GM10266 (cell line): ENCODE data around the gene SAP25.

Source experiments
- DNase-seq: peaks from one replicate; pipeline ENCODE4 v3.0.0; 2012; ENCODE audit errors: extremely low spot score
- TF ChIP-seq, protein P1 (sequence below): IDR thresholded peaks from 2 replicates; pipeline ENCODE4 v1.5.1; 2012; ENCODE audit warnings: mild to moderate bottlenecking, low read depth; ENCODE audit not compliant: control insufficient read depth, insufficient read depth; ENCODE audit errors: missing control alignments

Gene SAP25

DNA sequence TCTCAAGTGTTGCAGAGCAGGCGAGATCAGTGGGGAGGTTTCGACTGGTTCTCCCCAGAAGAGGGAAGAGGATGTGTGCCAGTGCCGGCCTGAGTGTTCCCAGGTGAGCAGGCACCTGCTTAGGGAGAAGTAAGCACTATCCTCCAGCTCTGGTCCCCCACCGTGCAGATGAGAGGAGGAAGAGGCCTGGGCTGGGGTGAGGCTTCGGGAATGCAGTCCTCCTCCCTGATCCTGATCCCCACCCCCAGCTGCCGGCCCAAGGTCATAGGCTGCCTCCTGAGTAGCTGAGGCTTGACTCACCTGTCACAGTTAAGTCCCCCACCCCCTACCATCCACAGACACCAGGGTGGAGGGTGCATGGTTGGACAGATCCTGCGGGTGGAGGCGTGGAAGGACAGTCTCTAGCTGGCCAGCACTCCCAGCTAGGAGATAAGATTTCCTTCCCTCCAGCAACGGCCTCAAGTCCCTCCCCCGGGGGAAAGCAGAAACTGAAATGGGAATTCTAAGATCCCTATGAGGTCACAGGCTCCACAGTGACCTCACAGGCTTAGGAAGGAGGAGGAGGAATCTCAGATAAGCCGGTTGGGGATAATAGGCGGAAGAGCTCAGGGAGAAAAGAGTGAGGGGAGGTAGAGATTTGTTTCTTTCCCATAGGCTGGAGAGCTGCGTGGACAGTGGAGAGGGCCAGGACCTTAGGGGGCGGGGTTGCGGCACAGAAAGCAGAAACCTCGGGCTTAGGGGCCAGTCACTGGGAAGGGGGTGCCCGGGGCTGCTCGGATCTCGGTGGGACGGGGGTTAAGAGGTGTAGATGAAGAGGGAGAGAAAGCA, 11.2 kb upstream of the SAP25 start:
- TF ChIP-seq, protein P1, sequence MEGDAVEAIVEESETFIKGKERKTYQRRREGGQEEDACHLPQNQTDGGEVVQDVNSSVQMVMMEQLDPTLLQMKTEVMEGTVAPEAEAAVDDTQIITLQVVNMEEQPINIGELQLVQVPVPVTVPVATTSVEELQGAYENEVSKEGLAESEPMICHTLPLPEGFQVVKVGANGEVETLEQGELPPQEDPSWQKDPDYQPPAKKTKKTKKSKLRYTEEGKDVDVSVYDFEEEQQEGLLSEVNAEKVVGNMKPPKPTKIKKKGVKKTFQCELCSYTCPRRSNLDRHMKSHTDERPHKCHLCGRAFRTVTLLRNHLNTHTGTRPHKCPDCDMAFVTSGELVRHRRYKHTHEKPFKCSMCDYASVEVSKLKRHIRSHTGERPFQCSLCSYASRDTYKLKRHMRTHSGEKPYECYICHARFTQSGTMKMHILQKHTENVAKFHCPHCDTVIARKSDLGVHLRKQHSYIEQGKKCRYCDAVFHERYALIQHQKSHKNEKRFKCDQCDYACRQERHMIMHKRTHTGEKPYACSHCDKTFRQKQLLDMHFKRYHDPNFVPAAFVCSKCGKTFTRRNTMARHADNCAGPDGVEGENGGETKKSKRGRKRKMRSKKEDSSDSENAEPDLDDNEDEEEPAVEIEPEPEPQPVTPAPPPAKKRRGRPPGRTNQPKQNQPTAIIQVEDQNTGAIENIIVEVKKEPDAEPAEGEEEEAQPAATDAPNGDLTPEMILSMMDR = no peak
- no peak for DNase-seq

DNA sequence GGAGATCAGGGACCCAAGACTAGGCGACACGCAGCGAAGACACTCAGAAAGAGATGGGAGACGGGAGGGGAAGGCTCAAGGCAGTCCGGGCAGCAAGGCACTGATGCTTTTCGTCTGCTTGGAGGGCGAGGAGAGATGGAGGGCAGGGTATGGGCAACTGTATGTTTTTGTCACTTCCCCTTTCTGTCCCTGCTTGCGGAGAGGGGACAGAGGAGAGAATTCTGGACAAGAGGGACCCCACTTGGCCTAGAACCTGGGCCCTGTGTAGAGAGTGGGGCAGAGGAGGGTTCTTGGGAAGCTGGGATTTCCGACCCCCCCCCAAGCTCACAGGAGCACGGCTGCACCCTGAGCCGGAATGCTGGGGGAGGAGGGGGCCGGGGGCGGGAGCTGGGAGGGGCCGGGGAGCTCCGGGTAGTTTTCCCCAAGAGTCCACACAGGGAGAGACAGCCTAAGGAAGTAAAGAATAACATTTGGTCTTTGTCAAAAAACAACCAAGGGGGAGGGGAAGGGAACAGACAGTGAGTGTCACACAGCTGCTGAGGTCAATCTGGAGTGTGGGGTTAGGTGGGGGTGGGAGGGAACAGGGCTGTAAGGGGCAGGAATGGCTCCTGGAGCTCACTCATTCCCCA, 10.5 kb upstream of the SAP25 start:
- TF ChIP-seq, protein P1 = no peak
- no peak for DNase-seq

- DNase-seq = peak; percentile 70
- TF ChIP-seq, protein P1 = no peak
Observed at GRCh38 chr7:100583132-100584053, 9.7 kb upstream of the SAP25 start.

- TF ChIP-seq, protein P1 = no peak
- DNase-seq = no peak
Observed at GRCh38 chr7:100582650-100583049, 8.9 kb upstream of the SAP25 start.

DNA sequence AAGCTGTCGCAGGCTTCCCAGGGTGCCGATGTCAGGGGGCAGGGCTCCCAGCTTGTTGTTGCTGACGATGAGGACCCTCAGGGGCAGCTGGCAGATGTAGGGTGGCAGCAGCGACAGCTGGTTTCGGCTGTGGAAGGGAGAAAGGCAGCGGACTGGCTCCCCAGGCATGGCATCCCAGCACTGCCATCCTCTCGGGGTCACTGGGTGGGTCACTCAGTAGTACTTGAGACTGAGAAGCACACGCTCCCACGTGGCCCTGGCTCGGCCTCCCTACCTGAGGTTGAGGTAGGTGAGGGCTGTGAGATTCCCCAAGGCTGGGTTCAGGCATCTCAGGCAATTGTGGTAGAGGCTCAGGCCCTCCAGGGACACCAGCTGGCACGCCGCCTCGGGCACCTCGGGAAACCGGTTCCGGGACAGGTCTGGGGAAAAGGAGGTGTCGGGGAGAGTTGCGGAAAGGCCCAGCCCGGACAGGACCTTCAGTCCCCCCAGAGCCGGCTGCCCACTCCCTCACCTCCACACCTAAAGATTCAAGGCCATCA, 8.4 kb upstream of the SAP25 start:
- TF ChIP-seq, protein P1 = no peak
- no peak for DNase-seq

DNA sequence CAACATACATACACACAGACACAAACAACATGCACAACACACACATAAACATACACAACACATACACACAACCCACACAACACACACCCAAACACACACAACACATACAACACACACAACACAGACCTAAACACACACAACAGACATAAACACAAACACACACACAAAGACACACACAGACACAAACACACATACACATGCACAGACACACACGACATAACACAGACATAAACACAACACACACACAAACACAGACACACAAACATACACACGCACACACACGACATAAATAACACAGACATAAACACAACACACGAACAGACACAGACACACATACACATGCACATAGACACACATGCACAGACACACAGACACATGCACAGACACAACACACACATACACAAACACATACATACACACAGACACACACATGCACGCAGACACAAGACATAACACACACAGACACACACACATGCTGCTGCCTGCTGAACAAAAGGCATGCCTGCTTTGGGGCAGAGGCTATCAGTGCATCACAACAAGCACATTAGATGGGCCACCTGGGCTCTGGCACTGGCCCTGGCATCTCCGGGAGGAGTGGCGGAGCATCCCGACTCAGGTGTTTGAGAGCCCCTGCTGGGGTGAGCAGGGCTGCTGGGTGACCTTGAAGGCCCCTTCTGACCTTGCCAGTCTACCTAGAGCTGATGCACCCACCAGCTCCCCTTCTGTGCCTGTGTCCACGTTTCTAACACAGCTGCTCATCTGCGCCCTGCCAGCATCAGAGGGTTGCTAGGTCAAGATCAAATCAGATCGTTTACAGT, 7.0 kb upstream of the SAP25 start:
- no peak for DNase-seq

More for the DNA sequence above, 7.0 kb upstream of the SAP25 start:
- TF ChIP-seq, protein P1 = no peak
